ENCODE results near the gene HSPA1A. TPM values are rescaled to one million over a fixed set of nuclear protein-coding genes. Genes with fewer than 3 reads are reported as not detected.

HSPA1A gene
- total RNA-seq: 116 and 139 TPM in 2 replicates

DNA sequence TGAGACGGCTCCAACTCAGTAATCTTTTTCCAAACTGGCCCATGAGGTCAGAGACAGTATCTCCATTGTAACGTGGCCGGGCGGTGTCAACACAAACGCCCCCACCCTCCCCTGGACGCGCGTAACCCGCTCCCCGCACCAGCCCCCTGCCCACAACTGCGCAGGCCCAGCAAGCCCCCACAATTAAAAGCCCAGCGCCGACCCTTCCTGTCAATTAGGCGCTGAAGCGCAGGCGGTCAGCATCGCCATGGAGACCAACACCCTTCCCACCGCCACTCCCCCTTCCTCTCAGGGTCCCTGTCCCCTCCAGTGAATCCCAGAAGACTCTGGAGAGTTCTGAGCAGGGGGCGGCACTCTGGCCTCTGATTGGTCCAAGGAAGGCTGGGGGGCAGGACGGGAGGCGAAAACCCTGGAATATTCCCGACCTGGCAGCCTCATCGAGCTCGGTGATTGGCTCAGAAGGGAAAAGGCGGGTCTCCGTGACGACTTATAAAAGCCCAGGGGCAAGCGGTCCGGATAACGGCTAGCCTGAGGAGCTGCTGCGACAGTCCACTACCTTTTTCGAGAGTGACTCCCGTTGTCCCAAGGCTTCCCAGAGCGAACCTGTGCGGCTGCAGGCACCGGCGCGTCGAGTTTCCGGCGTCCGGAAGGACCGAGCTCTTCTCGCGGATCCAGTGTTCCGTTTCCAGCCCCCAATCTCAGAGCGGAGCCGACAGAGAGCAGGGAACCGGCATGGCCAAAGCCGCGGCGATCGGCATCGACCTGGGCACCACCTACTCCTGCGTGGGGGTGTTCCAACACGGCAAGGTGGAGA is at the start of gene HSPA1A, which contains the start of gene HSPA1L:
Gene HSPA1A, plus strand, starts transcription at position 519 of the 814 bp plus-strand sequence. Its CDS starts 214 bp downstream, at position 733.
Gene HSPA1L, minus strand, starts transcription at position 259 of the 814 bp plus-strand sequence. CDS start 3,311 bp downstream, outside the sequence.
- TF ChIP-seq, protein P1, sequence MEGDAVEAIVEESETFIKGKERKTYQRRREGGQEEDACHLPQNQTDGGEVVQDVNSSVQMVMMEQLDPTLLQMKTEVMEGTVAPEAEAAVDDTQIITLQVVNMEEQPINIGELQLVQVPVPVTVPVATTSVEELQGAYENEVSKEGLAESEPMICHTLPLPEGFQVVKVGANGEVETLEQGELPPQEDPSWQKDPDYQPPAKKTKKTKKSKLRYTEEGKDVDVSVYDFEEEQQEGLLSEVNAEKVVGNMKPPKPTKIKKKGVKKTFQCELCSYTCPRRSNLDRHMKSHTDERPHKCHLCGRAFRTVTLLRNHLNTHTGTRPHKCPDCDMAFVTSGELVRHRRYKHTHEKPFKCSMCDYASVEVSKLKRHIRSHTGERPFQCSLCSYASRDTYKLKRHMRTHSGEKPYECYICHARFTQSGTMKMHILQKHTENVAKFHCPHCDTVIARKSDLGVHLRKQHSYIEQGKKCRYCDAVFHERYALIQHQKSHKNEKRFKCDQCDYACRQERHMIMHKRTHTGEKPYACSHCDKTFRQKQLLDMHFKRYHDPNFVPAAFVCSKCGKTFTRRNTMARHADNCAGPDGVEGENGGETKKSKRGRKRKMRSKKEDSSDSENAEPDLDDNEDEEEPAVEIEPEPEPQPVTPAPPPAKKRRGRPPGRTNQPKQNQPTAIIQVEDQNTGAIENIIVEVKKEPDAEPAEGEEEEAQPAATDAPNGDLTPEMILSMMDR (conservative IDR thresholded peaks at IDR 0.05; ENCODE audit: low read depth, low read length): no peak
- H3K4me3 ChIP-seq (ENCODE audit: low read depth, low read length): peak within 1 kb of the TSS; percentile 61
- DNase-seq (ENCODE audit: low read depth): no peak

DNA sequence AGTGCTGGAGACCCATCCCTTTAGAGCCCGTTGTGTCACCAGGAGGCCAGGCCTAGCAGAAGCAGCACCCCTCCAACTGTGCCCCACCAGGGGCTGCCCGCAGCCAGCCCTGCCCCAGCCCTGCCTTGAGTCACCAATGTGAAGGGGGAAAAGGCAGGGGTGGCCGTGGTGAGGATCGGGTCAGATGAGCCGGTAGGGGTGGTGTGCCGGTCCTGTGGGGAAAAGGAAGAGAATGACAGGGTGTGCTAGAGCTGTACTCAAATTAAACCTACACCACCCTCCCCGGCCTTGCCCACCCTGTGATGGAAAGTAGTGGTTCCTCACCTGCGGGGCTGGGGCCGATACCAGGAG is 49.8 kb upstream of the HSPA1A start:
- TF ChIP-seq, protein P1 (conservative IDR thresholded peaks at IDR 0.05; ENCODE audit: low read depth, low read length): no peak

DNA sequence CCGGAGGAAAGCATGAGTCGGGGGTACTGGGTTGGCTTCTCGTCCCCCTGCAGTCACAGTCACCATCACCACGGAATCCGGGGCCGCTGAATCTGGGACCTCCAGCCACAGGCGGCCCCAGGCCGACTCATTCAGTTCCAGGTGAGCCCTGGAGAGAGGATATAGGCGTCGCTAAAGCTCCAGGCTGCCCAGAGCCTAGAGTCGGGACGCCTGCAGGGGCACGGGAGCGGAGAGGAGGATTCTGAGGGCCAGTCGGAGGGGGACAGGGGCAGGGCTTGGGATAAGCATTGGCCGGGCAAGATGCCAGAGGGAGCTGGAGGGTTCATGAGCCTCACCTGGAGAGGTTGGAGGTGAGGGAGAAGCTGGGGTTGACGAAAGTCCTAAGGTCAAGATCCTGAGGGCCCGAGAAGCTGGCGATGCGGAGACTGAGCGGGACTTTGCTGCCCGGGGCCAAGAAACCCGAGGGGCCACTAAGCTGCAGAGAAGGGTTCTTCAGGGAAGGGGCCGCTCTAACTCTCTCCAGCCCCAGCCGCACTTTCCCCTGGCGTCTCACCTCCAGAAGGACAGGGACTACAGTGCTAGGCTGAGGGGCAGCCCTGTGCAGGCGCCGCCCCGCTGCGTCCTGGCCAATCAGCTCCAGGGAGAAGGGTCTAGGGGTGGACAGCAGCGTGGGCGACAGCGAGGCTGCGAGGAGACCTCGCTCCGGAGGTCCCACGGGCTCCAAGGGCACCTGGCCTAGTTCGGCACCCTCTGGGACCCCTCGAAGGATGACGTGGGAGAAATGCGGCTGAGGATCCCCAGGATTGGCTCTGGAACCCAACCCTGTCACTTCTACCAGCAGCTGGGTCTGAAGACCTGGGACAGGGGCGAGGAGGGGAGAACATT is 49.2 kb upstream of the HSPA1A start:
- TF ChIP-seq, protein P1 (conservative IDR thresholded peaks at IDR 0.05; ENCODE audit: low read depth, low read length): no peak
- H3K4me3 ChIP-seq (ENCODE audit: low read depth, low read length): peak overlapping the region; percentile 27
- no peak for DNase-seq (ENCODE audit: low read depth)

More for the DNA sequence above, 49.8 kb upstream of the HSPA1A start:
- H3K4me3 ChIP-seq (ENCODE audit: low read depth, low read length): no peak overlapping the region
- DNase-seq (ENCODE audit: low read depth): no peak

DNA sequence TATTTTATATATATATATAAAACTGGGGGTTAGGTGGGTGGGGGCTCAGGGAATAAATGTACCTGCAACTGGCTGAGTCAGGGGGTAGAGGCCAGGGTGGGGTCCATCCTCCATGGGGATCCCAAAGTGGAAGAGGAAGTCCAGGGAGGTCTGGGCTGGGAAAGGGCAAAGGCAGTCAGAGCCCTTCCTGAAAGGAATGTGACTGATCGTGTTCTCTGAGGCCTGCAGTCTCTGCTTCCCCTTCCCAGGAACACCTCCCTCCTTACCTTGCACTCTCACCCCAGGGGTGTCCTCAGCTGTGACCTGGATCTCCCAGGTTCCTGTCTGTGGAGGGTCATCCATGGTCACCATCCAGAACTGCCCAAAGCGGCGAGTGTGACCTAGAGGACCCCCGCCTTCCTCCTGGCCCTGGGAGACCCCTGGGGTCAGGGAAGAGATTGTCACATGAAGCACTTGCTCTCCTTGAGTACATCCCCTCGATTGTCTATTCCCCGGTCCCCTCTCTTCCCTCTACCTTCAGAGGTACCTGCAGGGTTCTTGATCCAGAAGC is 48.2 kb upstream of the HSPA1A start:
- H3K4me3 ChIP-seq (ENCODE audit: low read depth, low read length): no peak overlapping the region
- no peak for DNase-seq (ENCODE audit: low read depth)
- TF ChIP-seq, protein P1 (conservative IDR thresholded peaks at IDR 0.05; ENCODE audit: low read depth, low read length): no peak

DNA sequence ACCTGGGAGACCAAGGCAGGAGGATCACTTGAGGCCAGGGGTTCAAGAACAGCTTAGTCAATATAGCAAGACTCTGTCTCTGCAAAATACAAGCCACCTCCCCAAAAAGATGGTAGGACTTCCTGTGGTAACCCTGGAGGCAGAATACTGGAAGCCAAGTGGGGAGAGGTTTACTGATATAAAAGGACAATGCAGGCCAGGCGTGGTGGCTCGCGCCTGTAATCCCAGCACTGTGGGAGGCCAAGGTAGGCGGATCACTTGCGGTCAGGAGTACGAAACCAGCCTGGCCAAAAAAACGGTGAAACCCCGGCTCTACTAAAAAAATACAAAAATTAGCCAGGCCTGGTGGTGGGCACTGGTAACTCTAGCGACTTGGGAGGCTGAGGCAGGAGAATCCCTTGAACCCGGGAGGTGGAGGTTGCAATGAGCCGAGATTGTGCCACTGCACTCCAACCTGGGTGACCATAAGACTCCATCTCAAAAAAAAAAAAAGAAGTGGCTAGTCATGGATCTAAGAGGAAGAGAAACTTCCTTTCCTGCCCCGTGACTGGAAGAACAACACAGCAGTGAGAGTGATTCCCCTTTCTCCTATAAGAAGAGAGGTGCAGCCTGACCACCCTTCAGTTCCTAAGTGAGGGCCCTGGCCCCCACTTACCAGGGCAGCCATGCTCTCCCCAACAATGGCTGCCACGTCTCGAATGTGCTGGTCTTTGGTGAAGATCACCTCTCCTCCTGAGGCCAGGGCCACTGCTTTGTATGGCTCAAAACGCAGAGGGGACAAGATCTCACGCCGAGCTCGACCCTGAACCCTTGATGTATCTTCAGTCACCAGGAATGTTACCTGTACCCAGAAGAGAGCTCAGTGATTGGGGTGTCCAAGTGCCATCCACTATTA is 46.7 kb upstream of the HSPA1A start:
- no peak for DNase-seq (ENCODE audit: low read depth)
- TF ChIP-seq, protein P1 (conservative IDR thresholded peaks at IDR 0.05; ENCODE audit: low read depth, low read length): no peak
- no peak overlapping the region for H3K4me3 ChIP-seq (ENCODE audit: low read depth, low read length)

Data from epithelial cell of proximal tubule (primary cell).